PFSK-1 (cell line): ENCODE results near the gene PKM.

Experiments used
- FOXP2 ChIP-seq: optimal IDR thresholded peaks from 2 replicates; pipeline ENCODE3; 2011; ENCODE audit warnings: borderline replicate concordance, control low read depth, inconsistent platforms; ENCODE audit not compliant: insufficient read depth; ENCODE audit errors: extremely low read length, extremely low read depth
- POLR2AphosphoS5 ChIP-seq: IDR thresholded peaks from 2 replicates; pipeline ENCODE4 v1.6.1; 2012; ENCODE audit warnings: low read depth, mild to moderate bottlenecking, control low read depth, low read length, moderate library complexity
- SIN3A ChIP-seq: IDR thresholded peaks from 2 replicates; pipeline ENCODE4 v1.6.1; 2012; ENCODE audit warnings: mild to moderate bottlenecking, low read length, moderate library complexity, borderline replicate concordance; ENCODE audit not compliant: insufficient read depth
- TAF1 ChIP-seq: IDR thresholded peaks from 2 replicates; pipeline ENCODE4 v1.6.1; 2012; ENCODE audit warnings: low read length, control low read depth, borderline replicate concordance; ENCODE audit not compliant: insufficient read depth
- TF ChIP-seq, protein P1 (sequence below), 2 experiments: IDR thresholded peaks; 2 replicates each; pipeline versions ENCODE4 v1.6.1 to v1.8.0; 2011 to 2012; ENCODE audit warnings: low read depth in 2 of 2, low read length in 2 of 2, control low read depth in 1 of 2, inconsistent platforms in 1 of 2, mild to moderate bottlenecking in 1 of 2, moderate library complexity in 1 of 2; ENCODE audit not compliant: insufficient read depth in 1 of 2

PKM gene

DNA sequence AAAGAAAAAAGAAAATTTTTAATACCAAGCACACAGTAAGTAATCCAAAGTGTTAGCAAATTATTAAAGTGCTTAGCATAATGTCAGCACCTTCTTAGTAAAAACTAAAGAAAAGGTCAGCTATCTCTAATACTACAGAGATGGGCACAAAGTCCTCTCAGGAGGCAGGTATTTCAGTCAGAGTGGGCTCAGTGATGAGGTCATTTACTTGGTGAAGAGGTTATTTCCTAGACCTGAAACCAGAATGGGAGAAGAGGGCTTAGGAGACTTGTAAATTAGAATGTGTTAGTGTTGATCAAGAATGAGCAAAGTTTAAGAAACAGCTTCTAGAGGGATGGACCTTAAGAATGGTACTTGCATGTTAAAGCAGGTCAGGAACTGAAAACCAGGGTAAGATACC, 8.7 kb upstream of the PKM start:
- TF ChIP-seq TAF1 (no peak), FOXP2 (no peak), POLR2AphosphoS5 (no peak), SIN3A (no peak)
- TF ChIP-seq, protein P1, sequence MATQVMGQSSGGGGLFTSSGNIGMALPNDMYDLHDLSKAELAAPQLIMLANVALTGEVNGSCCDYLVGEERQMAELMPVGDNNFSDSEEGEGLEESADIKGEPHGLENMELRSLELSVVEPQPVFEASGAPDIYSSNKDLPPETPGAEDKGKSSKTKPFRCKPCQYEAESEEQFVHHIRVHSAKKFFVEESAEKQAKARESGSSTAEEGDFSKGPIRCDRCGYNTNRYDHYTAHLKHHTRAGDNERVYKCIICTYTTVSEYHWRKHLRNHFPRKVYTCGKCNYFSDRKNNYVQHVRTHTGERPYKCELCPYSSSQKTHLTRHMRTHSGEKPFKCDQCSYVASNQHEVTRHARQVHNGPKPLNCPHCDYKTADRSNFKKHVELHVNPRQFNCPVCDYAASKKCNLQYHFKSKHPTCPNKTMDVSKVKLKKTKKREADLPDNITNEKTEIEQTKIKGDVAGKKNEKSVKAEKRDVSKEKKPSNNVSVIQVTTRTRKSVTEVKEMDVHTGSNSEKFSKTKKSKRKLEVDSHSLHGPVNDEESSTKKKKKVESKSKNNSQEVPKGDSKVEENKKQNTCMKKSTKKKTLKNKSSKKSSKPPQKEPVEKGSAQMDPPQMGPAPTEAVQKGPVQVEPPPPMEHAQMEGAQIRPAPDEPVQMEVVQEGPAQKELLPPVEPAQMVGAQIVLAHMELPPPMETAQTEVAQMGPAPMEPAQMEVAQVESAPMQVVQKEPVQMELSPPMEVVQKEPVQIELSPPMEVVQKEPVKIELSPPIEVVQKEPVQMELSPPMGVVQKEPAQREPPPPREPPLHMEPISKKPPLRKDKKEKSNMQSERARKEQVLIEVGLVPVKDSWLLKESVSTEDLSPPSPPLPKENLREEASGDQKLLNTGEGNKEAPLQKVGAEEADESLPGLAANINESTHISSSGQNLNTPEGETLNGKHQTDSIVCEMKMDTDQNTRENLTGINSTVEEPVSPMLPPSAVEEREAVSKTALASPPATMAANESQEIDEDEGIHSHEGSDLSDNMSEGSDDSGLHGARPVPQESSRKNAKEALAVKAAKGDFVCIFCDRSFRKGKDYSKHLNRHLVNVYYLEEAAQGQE (IDR thresholded peaks at IDR 0.05; ENCODE audit: insufficient read depth in 1 of 2, low read depth in 2 of 2, low read length in 2 of 2), result no peak

DNA sequence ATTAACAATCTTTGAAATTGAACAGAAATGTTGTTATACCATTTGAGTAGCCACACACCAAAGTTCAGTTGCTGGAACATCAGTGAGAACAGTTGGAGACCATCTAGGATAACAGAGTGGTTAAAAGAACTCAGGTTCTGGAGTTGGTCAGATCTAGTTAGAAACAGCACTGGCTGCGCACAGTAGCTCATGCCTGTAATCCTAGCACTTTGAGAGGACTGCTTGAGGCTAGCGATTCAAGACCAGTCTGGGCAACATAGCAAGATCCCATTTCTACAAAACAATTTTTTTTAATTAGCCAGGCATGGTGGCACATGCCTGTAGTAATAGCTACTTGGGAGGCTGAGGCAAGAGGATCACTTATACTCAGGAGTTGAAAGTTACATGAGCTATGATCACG, 7.6 kb upstream of the PKM start:
- TF ChIP-seq TAF1 (no peak), SIN3A (no peak), POLR2AphosphoS5 (no peak), FOXP2 (no peak)
- TF ChIP-seq, protein P1 (IDR thresholded peaks at IDR 0.05; ENCODE audit: insufficient read depth in 1 of 2, low read depth in 2 of 2, low read length in 2 of 2), result no peak

DNA sequence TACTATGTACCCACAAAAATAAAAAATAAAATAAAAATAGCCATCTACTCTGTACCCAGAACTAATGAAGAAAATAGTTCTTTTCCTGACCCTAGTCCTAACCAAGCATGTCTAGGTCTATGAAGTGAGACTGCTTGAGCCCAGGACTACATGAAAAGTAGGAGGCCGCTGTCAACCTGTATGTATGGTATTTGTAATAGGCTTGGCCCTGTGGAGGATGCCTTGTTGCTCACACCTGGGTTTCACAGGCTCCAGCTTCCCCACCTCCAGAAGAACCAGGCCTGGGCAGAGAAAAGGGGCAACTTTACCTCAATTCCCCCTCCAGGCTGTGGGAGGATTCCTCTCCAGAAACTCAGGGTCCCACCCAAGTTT, 6.8 kb upstream of the PKM start:
- TF ChIP-seq TAF1 (no peak), POLR2AphosphoS5 (no peak), SIN3A (no peak), FOXP2 (no peak)
- TF ChIP-seq, protein P1 (IDR thresholded peaks at IDR 0.05; ENCODE audit: insufficient read depth in 1 of 2, low read depth in 2 of 2, low read length in 2 of 2), result no peak

DNA sequence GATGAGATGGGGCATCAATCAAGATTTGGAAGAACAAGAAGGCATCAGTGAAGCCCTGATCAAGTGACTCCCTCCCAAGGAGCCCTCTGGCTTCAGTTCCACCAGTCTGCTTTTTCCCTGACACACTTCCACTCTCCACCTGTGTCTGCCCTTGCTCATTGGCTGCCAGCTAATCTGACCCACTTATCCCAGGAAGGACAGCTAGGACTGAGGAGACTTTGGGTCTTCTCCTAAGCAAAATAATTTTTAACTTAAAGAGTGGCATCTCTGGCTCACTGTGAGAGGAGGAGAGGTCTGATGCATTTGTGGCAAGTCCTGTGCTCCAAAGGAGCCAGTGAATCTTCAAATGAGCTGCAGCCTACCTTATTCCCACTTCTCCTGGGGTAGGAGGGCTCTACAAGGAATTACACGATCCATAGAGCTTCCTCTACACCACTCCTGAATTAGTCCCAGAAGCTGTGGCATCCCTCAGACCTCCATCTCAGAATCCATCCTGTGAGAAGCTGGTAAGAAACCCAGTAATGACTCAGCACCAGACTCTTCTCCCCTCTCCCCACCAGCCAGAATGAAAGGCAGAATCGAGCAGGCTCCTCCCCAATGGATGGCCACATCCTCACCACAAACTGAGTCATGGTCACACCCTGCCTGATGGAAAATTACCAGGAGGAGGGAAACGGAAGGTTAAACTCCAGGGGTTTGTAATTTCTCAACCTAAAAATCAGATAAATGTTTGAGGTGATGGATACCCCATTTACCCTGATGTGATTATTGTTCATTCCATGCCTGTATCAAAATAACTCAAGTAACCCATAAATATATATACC, 6.3 kb upstream of the PKM start:
- peak; percentile 46; the same call in 1 of the 2 replicates for TF ChIP-seq POLR2AphosphoS5
- no peak for TF ChIP-seq FOXP2
- peak; percentile 68; the same call in 1 of the 2 replicates for TF ChIP-seq SIN3A
- TF ChIP-seq, protein P1 (IDR thresholded peaks at IDR 0.05; ENCODE audit: insufficient read depth in 1 of 2, low read depth in 2 of 2, low read length in 2 of 2), result no peak
- peak; percentile 92; the same call in 1 of the 2 replicates for TF ChIP-seq TAF1
